SK-N-SH (cell line): ENCODE measurements around the gene PLGRKT. TPM values are rescaled to one million over a fixed set of nuclear protein-coding genes. Genes with fewer than 3 reads are reported as not detected.
"Not testable (repeated sequence)": the region's sequence is repeated elsewhere in the genome, so short reads cannot be mapped to it uniquely, and the experiment has no call there.

Source experiments
- CTCF ChIA-PET: fragments of 300-600, 350-600 bp; formaldehyde crosslinking; extraction: SDS; loops from one replicate; lab custom pipeline; 2021; lab: Yijun Ruan, JAX
- POLR2A ChIA-PET: fragments of 350-600 bp; sonication (Branson Sonifier 250); formaldehyde crosslinking; extraction: SDS; loops from one replicate; lab custom pipeline; 2020; ENCODE audit warnings: antibody characterized with exemption, inconsistent platforms; lab: Yijun Ruan, JAX
- DNase-seq: peaks from one replicate; pipeline ENCODE4 v3.0.0; 2012
- H2AFZ ChIP-seq: fragments of 200-600 bp; sonication (generic); 2 replicates; pipeline ENCODE4 v1.8.1; 2016; ENCODE audit warnings: antibody characterized with exemption, mild to moderate bottlenecking, low read depth
- H3F3A ChIP-seq: fragments of 200-600 bp; sonication (generic); replicated peaks from 2 replicates; pipeline ENCODE3; 2016; ENCODE audit warnings: antibody characterized with exemption, mild to moderate bottlenecking; ENCODE audit not compliant: insufficient read depth
- H3K27ac ChIP-seq, 2 experiments: fragments of 200-500 bp in 1 of 2; fragments of 200-600 bp in 1 of 2; sonication (Bioruptor generic) in 1 of 2; sonication (generic), shearing (Covaris generic) in 1 of 2; 2 replicates each; pipeline versions ENCODE4 v1.5.1 to v1.6.1; 2014 to 2016; ENCODE audit warnings: low read depth in 2 of 2, inconsistent platforms in 1 of 2, low read length in 1 of 2, mild to moderate bottlenecking in 1 of 2, mixed read lengths in 1 of 2
- H3K27me3 ChIP-seq: fragments of 200-600 bp; sonication (generic), shearing (Covaris generic); 2 replicates; pipeline ENCODE4 v1.6.1; 2016; ENCODE audit warnings: mixed run types; ENCODE audit not compliant: insufficient read depth
- H3K36me3 ChIP-seq, 2 experiments: fragments of 200-500 bp in 1 of 2; fragments of 200-600 bp in 1 of 2; sonication (Bioruptor generic) in 1 of 2; sonication (generic) in 1 of 2; replicated peaks in 1 of 2; 2 replicates each; pipeline versions ENCODE3 to v1.5.1; 2014 to 2016; ENCODE audit warnings: low read length in 1 of 2, mild to moderate bottlenecking in 1 of 2; ENCODE audit not compliant: insufficient read depth in 2 of 2, control insufficient read depth in 1 of 2
- H3K4me1 ChIP-seq, 2 experiments: fragments of 200-500 bp in 1 of 2; fragments of 200-600 bp in 1 of 2; sonication (Bioruptor generic) in 1 of 2; sonication (generic), shearing (Covaris generic) in 1 of 2; 2 replicates each; pipeline versions ENCODE4 v1.5.1 to v1.6.1; 2014 to 2016; ENCODE audit warnings: low read depth in 1 of 2, low read length in 1 of 2, mixed run types in 1 of 2; ENCODE audit not compliant: insufficient read depth in 2 of 2, control insufficient read depth in 1 of 2
- H3K4me2 ChIP-seq: fragments of 200-600 bp; sonication (generic), shearing (Covaris generic); 2 replicates; pipeline ENCODE4 v1.6.1; 2017; ENCODE audit warnings: mixed run types
- H3K4me3 ChIP-seq, 2 experiments: fragments of 200-500 bp in 1 of 2; fragments of 200-600 bp in 1 of 2; sonication (Bioruptor generic) in 1 of 2; sonication (generic), shearing (Covaris generic) in 1 of 2; 2 replicates each; pipeline versions ENCODE4 v1.5.1 to v1.8.1; 2014 to 2016; ENCODE audit warnings: low read depth in 2 of 2, inconsistent platforms in 1 of 2, low read length in 1 of 2, mild to moderate bottlenecking in 1 of 2, mixed read lengths in 1 of 2, moderate library complexity in 1 of 2
- H3K79me2 ChIP-seq: fragments of 200-600 bp; sonication (generic); 2 replicates; pipeline ENCODE4 v1.8.1; 2017; ENCODE audit warnings: mild to moderate bottlenecking; ENCODE audit not compliant: insufficient read depth
- H3K9ac ChIP-seq: fragments of 200-600 bp; sonication (generic); 2 replicates; pipeline ENCODE4 v1.6.1; 2017; ENCODE audit warnings: mixed run types
- H3K9me2 ChIP-seq: fragments of 200-600 bp; sonication (generic); 2 replicates; pipeline ENCODE4 v1.6.1; 2017; ENCODE audit warnings: mixed run types
- H3K9me3 ChIP-seq: fragments of 200-600 bp; sonication (generic); 2 replicates; pipeline ENCODE4 v1.6.1; 2017; ENCODE audit warnings: mixed run types, mild to moderate bottlenecking, moderate library complexity
- H4K20me1 ChIP-seq: fragments of 200-600 bp; sonication (generic); 2 replicates; pipeline ENCODE4 v1.6.1; 2017; ENCODE audit warnings: mild to moderate bottlenecking, mixed run types; ENCODE audit not compliant: insufficient read depth
- ELF1 ChIP-seq: IDR thresholded peaks from 2 replicates; pipeline ENCODE4 v1.4.0; 2012
- EP300 ChIP-seq, 2 experiments: IDR thresholded peaks; 2 replicates each; pipeline versions ENCODE4 v1.4.0 to v1.6.1; 2012; ENCODE audit warnings: borderline replicate concordance in 1 of 2, low read depth in 1 of 2, low read length in 1 of 2
- EZH2phosphoT487 ChIP-seq: fragments of 200-600 bp; sonication (generic); IDR thresholded peaks from 2 replicates; pipeline ENCODE4 v1.6.1; 2017; ENCODE audit warnings: low read depth, mixed run types, mild to moderate bottlenecking, antibody characterized with exemption, moderate library complexity, borderline replicate concordance
- FOSL2 ChIP-seq: IDR thresholded peaks from 2 replicates; pipeline ENCODE4 v1.4.0; 2012; ENCODE audit warnings: low read depth, mild to moderate bottlenecking, moderate library complexity, borderline replicate concordance
- FOXJ3 ChIP-seq: sonication (generic); formaldehyde crosslinking; IDR thresholded peaks from 2 replicates; pipeline ENCODE4 v1.5.1; 2020; ENCODE audit warnings: mild to moderate bottlenecking, missing genetic modification reagents
- FOXM1 ChIP-seq: IDR thresholded peaks from 2 replicates; pipeline ENCODE4 v1.4.0; 2012; ENCODE audit warnings: low read depth, mild to moderate bottlenecking
- JUND ChIP-seq: IDR thresholded peaks from 2 replicates; pipeline ENCODE4 v1.4.0; 2012
- MEF2A ChIP-seq: IDR thresholded peaks from 2 replicates; pipeline ENCODE4 v1.4.0; 2012; ENCODE audit warnings: low read depth, borderline replicate concordance
- NRF1 ChIP-seq: IDR thresholded peaks from 2 replicates; pipeline ENCODE4 v1.6.1; 2012; ENCODE audit warnings: low read depth, mild to moderate bottlenecking, low read length
- POLR2AphosphoS5 ChIP-seq: IDR thresholded peaks from 2 replicates; pipeline ENCODE4 v1.6.1; 2012; ENCODE audit warnings: low read depth, low read length
- RCOR1 ChIP-seq: fragments of 150-350 bp; IDR thresholded peaks from 2 replicates; pipeline ENCODE4 v1.6.1; 2017; ENCODE audit warnings: antibody characterized with exemption, low read length
- SIN3A ChIP-seq: IDR thresholded peaks from 2 replicates; pipeline ENCODE4 v1.6.1; 2012; ENCODE audit warnings: low read depth, mild to moderate bottlenecking, low read length, moderate library complexity, borderline replicate concordance
- SMC3 ChIP-seq: IDR thresholded peaks from 2 replicates; pipeline ENCODE4 v1.6.1; 2012; ENCODE audit warnings: low read depth, low read length, improper control_type of control experiment
- TCF12 ChIP-seq: IDR thresholded peaks from 2 replicates; pipeline ENCODE4 v1.4.0; 2012
- TEAD4 ChIP-seq: IDR thresholded peaks from 2 replicates; pipeline ENCODE4 v1.4.0; 2012; ENCODE audit warnings: mild to moderate bottlenecking, borderline replicate concordance; ENCODE audit not compliant: insufficient read depth
- USF1 ChIP-seq: IDR thresholded peaks from 2 replicates; pipeline ENCODE4 v1.4.0; 2012; ENCODE audit warnings: low read depth, borderline replicate concordance
- USF2 ChIP-seq: fragments of 150-350 bp; IDR thresholded peaks from 2 replicates; pipeline ENCODE4 v1.6.1; 2017; ENCODE audit warnings: antibody characterized with exemption, low read length, low read depth, borderline replicate concordance
- ZBTB33 ChIP-seq: IDR thresholded peaks from 2 replicates; pipeline ENCODE4 v1.4.0; 2012; ENCODE audit warnings: low read depth, borderline replicate concordance
- WGBS: methylation state at CpG from one replicate; pipeline ENCODE4 v1.1.6; 2017; ENCODE audit warnings: low lambda C conversion rate; 5-methylcytosine and 5-hydroxymethylcytosine counted together
- polyA plus RNA-seq, 3 experiments: library from polyadenylated mRNA; depleted of rRNA; stranded (reverse); fragments of >200 nt; gene quantifications; 2 replicates each; pipeline ENCODE4 v1.2.3, GENCODE V29; 2012
- TF ChIP-seq, protein P1 (sequence below): IDR thresholded peaks from 2 replicates; pipeline ENCODE4 v1.4.0; 2012; ENCODE audit warnings: low read depth
- TF ChIP-seq, protein P2 (sequence below): IDR thresholded peaks from 2 replicates; pipeline ENCODE4 v1.6.1; 2012; ENCODE audit warnings: mild to moderate bottlenecking, low read depth, low read length, moderate library complexity

The PLGRKT gene
- polyA plus RNA-seq, 1 of the 3 experiments (the other 2 are of a cell fraction), result 11.4 TPM

DNA sequence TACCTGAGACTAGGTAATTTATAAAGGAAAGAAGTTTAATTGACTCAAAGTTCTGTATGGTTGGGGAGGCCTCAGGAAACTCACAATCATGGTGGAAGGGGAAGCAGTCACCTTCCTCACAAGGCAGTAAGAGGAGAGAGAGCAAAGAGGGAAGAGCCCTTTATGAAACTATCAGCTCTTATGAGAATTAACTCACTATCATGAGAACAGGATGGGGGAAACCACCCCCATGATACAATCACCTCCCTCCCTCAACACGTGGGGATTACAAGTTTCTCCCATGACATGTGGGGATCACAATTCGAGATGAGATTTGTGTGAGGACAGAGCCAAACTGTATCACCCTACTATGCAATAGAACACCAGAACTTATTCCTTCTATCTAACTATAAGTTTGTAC is 40.5 kb upstream of the PLGRKT start:
- Histone ChIP-seq H3K9me3 (no peaks in the 10 kb centered on the region), H3K79me2 (no peaks in the 10 kb centered on the region), H2AFZ (no peak overlapping the region), H3K36me3 (no peaks in the 10 kb centered on the region), H4K20me1 (no peaks in the 10 kb centered on the region), H3K4me1 (no peaks in the 10 kb centered on the region), H3K4me2 (no peak overlapping the region), H3K9me2 (no peaks in the 10 kb centered on the region), H3F3A (no peaks in the 10 kb centered on the region), H3K27me3 (no peaks in the 10 kb centered on the region), H3K4me3 (no peak overlapping the region), H3K27ac (no peak overlapping the region), H3K9ac (no peak overlapping the region)
- DNase-seq, result no peak
- TF ChIP-seq ELF1 (no peak), USF1 (no peak), TCF12 (no peak), JUND (no peak), ZBTB33 (no peak), SMC3 (no peak), POLR2AphosphoS5 (no peak), NRF1 (no peak), MEF2A (no peak), RCOR1 (no peak), FOSL2 (no peak), USF2 (no peak), TEAD4 (no peak), FOXM1 (no peak), SIN3A (no peak), EZH2phosphoT487 (no peak), FOXJ3 (no peak), EP300 (IDR thresholded peaks at IDR 0.05; ENCODE audit: borderline replicate concordance in 1 of 2, low read depth in 1 of 2, low read length in 1 of 2) (no peak)
- TF ChIP-seq, protein P1, sequence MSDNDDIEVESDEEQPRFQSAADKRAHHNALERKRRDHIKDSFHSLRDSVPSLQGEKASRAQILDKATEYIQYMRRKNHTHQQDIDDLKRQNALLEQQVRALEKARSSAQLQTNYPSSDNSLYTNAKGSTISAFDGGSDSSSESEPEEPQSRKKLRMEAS, result no peak
- TF ChIP-seq, protein P2, sequence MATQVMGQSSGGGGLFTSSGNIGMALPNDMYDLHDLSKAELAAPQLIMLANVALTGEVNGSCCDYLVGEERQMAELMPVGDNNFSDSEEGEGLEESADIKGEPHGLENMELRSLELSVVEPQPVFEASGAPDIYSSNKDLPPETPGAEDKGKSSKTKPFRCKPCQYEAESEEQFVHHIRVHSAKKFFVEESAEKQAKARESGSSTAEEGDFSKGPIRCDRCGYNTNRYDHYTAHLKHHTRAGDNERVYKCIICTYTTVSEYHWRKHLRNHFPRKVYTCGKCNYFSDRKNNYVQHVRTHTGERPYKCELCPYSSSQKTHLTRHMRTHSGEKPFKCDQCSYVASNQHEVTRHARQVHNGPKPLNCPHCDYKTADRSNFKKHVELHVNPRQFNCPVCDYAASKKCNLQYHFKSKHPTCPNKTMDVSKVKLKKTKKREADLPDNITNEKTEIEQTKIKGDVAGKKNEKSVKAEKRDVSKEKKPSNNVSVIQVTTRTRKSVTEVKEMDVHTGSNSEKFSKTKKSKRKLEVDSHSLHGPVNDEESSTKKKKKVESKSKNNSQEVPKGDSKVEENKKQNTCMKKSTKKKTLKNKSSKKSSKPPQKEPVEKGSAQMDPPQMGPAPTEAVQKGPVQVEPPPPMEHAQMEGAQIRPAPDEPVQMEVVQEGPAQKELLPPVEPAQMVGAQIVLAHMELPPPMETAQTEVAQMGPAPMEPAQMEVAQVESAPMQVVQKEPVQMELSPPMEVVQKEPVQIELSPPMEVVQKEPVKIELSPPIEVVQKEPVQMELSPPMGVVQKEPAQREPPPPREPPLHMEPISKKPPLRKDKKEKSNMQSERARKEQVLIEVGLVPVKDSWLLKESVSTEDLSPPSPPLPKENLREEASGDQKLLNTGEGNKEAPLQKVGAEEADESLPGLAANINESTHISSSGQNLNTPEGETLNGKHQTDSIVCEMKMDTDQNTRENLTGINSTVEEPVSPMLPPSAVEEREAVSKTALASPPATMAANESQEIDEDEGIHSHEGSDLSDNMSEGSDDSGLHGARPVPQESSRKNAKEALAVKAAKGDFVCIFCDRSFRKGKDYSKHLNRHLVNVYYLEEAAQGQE, result no peak
- 23% methylated on average over 2 of the region's 2 CpGs for WGBS
- POLR2A ChIA-PET, result no interaction called here
- CTCF ChIA-PET, result no interaction called here

DNA sequence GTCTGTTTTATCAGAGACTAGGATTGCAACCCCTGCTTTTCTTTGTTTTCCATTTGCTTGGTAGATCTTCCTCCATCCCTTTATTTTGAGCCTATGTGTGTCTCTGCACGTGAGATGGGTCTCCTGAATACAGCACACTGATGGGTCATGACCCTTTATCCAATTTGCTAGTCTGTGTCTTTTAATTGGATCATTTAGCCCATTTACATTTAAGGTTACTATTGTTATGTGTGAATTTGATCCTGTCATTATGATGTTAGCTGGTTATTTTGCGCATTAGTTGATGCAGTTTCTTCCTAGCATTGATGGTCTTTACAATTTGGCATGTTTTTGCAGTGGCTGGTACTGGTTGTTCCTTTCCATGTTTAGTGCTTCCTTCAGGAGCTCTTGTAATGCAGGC is 37.9 kb upstream of the PLGRKT start:
- H4K20me1 ChIP-seq, H3K27ac ChIP-seq, H3K4me3 ChIP-seq, H3K9me2 ChIP-seq, H3K9me3 ChIP-seq, DNase-seq, H3K4me2 ChIP-seq, H3K4me1 ChIP-seq, H3K9ac ChIP-seq, H2AFZ ChIP-seq, H3K79me2 ChIP-seq, H3K27me3 ChIP-seq, H3K36me3 ChIP-seq, CTCF ChIA-PET, H3F3A ChIP-seq, POLR2A ChIA-PET: not testable (repeated sequence)
- 72% methylated on average over 2 of the region's 2 CpGs for WGBS
